ENCODE data around the gene SNTA1.

The SNTA1 gene

GRCh38 chr20:33482581-33482980 is 39.0 kb upstream of the SNTA1 start:
- TF ChIP-seq CTCF (IDR thresholded peaks at IDR 0.05; ENCODE audit: borderline replicate concordance, insufficient read depth, low read depth, low read length) = no peak
- no peak overlapping the region for H3K4me3 ChIP-seq (ENCODE audit: low read depth, low read length)

GRCh38 chr20:33481431-33481941 is 37.9 kb upstream of the SNTA1 start:
- no peak for TF ChIP-seq CTCF (IDR thresholded peaks at IDR 0.05; ENCODE audit: borderline replicate concordance, insufficient read depth, low read depth, low read length)
- no peak overlapping the region for H3K4me3 ChIP-seq (ENCODE audit: low read depth, low read length)

- no peak overlapping the region for H3K4me3 ChIP-seq (ENCODE audit: low read depth, low read length)
- no peak for TF ChIP-seq CTCF (IDR thresholded peaks at IDR 0.05; ENCODE audit: borderline replicate concordance, insufficient read depth, low read depth, low read length)
Measured at GRCh38 chr20:33480048-33480447, 36.5 kb upstream of the SNTA1 start.

GRCh38 chr20:33477386-33478234 is 34.0 kb upstream of the SNTA1 start:
- no peak for TF ChIP-seq CTCF (IDR thresholded peaks at IDR 0.05; ENCODE audit: borderline replicate concordance, insufficient read depth, low read depth, low read length)
- H3K4me3 ChIP-seq (ENCODE audit: low read depth, low read length) = no peak overlapping the region

GRCh38 chr20:33475381-33476152 is 32.0 kb upstream of the SNTA1 start:
- no peak overlapping the region for H3K4me3 ChIP-seq (ENCODE audit: low read depth, low read length)
- no peak for TF ChIP-seq CTCF (IDR thresholded peaks at IDR 0.05; ENCODE audit: borderline replicate concordance, insufficient read depth, low read depth, low read length)

GRCh38 chr20:33474963-33475362 is 31.4 kb upstream of the SNTA1 start:
- TF ChIP-seq CTCF (IDR thresholded peaks at IDR 0.05; ENCODE audit: borderline replicate concordance, insufficient read depth, low read depth, low read length) = no peak
- H3K4me3 ChIP-seq (ENCODE audit: low read depth, low read length) = no peak overlapping the region
